Naive thymus-derived CD8-positive, alpha-beta T cell (primary cell): ENCODE data around the gene TAPBP. TPM values are rescaled to one million over a fixed set of nuclear protein-coding genes. Genes with fewer than 3 reads are reported as not detected.
"Not testable (repeated sequence)": the region's sequence is repeated elsewhere in the genome, so short reads cannot be mapped to it uniquely, and the experiment has no call there.

Source experiments
- ATAC-seq, 2 donors: fragments of 150-1000 bp; cut with Tn5 transposase in 1 of 2; sonication (Bioruptor Pico), chemical (Tn5 transposase) in 1 of 2; 1 replicate in 1 of 2; 2 replicates in 1 of 2; pipeline ENCODE4 v1.10.0; 2021; ENCODE audit warnings: mild to moderate bottlenecking in 2 of 2, moderate library complexity in 2 of 2
- POLR2A ChIA-PET: fragments of 350-600 bp; sonication (Branson Sonifier 250); formaldehyde crosslinking; loops from one replicate; lab custom pipeline; 2021; ENCODE audit warnings: antibody characterized with exemption; lab: Charles Lee
- DNase-seq, 10 donors: peaks; one replicate each; pipeline versions ENCODE4 v3.0.0 to v3.0.0-alpha.2; 2020 to 2022
- H3K27ac Mint-ChIP-seq, 10 donors: one replicate each; pipeline ENCODE4 v1.8.0; 2020 to 2022; ENCODE audit warnings: mild to moderate bottlenecking in 10 of 10, mixed read lengths in 10 of 10, moderate library complexity in 4 of 10, inconsistent platforms in 1 of 10
- H3K27me3 Mint-ChIP-seq, 5 donors: one replicate each; pipeline ENCODE4 v1.8.0; 2021 to 2022; ENCODE audit warnings: mixed read lengths in 5 of 5
- H3K36me3 Mint-ChIP-seq, 3 donors: one replicate each; pipeline ENCODE4 v1.8.0; 2020 to 2022; ENCODE audit warnings: mixed read lengths in 3 of 3, mild to moderate bottlenecking in 2 of 3, inconsistent platforms in 1 of 3
- H3K4me1 Mint-ChIP-seq, 4 donors: one replicate each; pipeline ENCODE4 v1.8.0; 2021 to 2022; ENCODE audit warnings: mixed read lengths in 4 of 4
- H3K4me3 Mint-ChIP-seq, 10 donors: one replicate each; pipeline ENCODE4 v1.8.0; 2020 to 2022; ENCODE audit warnings: mild to moderate bottlenecking in 10 of 10, mixed read lengths in 10 of 10, moderate library complexity in 6 of 10, inconsistent platforms in 1 of 10
- H3K9me3 Mint-ChIP-seq, 9 donors: one replicate each; pipeline ENCODE4 v1.8.0; 2020 to 2022; ENCODE audit warnings: mixed read lengths in 9 of 9, mild to moderate bottlenecking in 3 of 9, inconsistent platforms in 1 of 9, moderate library complexity in 1 of 9
- polyA plus RNA-seq, 3 donors: library from polyadenylated mRNA; unstranded; fragments of 300-500 nt; fragmentation: Illumina TruSeq; gene quantifications; one replicate each; pipeline ENCODE4 v1.2.3, GENCODE V29; 2021
- total RNA-seq, 8 experiments: library from RNA in 2 of 8; stranded (reverse) in 2 of 8; gene quantifications; one replicate each; pipeline ENCODE4 v1.2.3 and lab custom pipeline; 2021 to 2026

The TAPBP gene
- total RNA-seq, result 100 to 1,000 TPM; 212 to 215 TPM
- 100 to 1,000 TPM; 259 to 372 (median 327) TPM for polyA plus RNA-seq
- 287 to 522 (median 368) reads per million in 6 experiments for total RNA-seq (lab: John Stamatoyannopoulos, UW)

- no peaks in the 10 kb centered on the region for H3K27me3 Mint-ChIP-seq
- peak; percentile 61 to 66 for ATAC-seq
- POLR2A ChIA-PET, result interaction anchor here (0.9 to 5.3 kb wide), 18 partner anchors 12 to 344 kb away, joined by 3 to 141 read pairs (median 9); partner anchors contain the start of genes B3GALT4, CUTA, PFDN6 and RGL2
- peak within 1 kb of the TSS; percentile 95 to 99 (median 98) for H3K4me3 Mint-ChIP-seq
- H3K4me1 Mint-ChIP-seq, result peaks cover 18 to 71% (median 65%) of the 10 kb centered on the region in 4 donors
- peak; percentile 75 to 92 (median 88) for DNase-seq
- peak within 1 kb of the TSS; percentile 95 to 100 (median 98) for H3K27ac Mint-ChIP-seq
- H3K9me3 Mint-ChIP-seq, result no peaks in the 10 kb centered on the region
- H3K36me3 Mint-ChIP-seq, result peaks cover 0 to 39% (median 9%) of the 10 kb centered on the region in 3 donors
Observed at GRCh38 chr6:33313709-33314514, at the start of gene TAPBP. TSS of gene TAPBP (minus strand) at chr6:33314078. CDS start at chr6:33314041, 37 bp downstream.

- not testable (repeated sequence) for H3K9me3 Mint-ChIP-seq, H3K27me3 Mint-ChIP-seq, ATAC-seq, H3K4me1 Mint-ChIP-seq, H3K36me3 Mint-ChIP-seq, DNase-seq, H3K4me3 Mint-ChIP-seq
- H3K27ac Mint-ChIP-seq, result peak overlapping the region in 1 of 10 donors; percentile 19
- POLR2A ChIA-PET, result interaction anchor here (0.6 kb wide), 1 partner anchor 20 kb away, joined by 3 read pairs; no protein-coding TSS in a partner anchor
Observed at GRCh38 chr6:33363486-33363885, 49.6 kb upstream of the TAPBP start.

- Mint-ChIP-seq H3K4me3 (no peak overlapping the region), H3K4me1 (peaks cover 0 to 4% (median 0%) of the 10 kb centered on the region in 4 donors), H3K27me3 (no peaks in the 10 kb centered on the region), H3K9me3 (no peaks in the 10 kb centered on the region), H3K36me3 (no peaks in the 10 kb centered on the region), H3K27ac (peak overlapping the region in 2 of 10 donors; percentile 30 to 71)
- ATAC-seq (no peak), DNase-seq (no peak)
- POLR2A ChIA-PET, result interaction anchor here (0.6 kb wide), 1 partner anchor 97 kb away, joined by 5 read pairs; no protein-coding TSS in a partner anchor
Observed at GRCh38 chr6:33359331-33359730, 45.5 kb upstream of the TAPBP start.

GRCh38 chr6:33357160-33357871, 43.4 kb upstream of the TAPBP start:
- DNase-seq, H3K9me3 Mint-ChIP-seq, H3K27me3 Mint-ChIP-seq, H3K36me3 Mint-ChIP-seq, ATAC-seq, H3K4me1 Mint-ChIP-seq, H3K4me3 Mint-ChIP-seq: not testable (repeated sequence)
- H3K27ac Mint-ChIP-seq, result peak overlapping the region in 1 of 10 donors; percentile 11
- POLR2A ChIA-PET, result interaction anchor here (0.9 kb wide), 1 partner anchor 12 kb away, joined by 3 read pairs; no protein-coding TSS in a partner anchor

- ATAC-seq, result no peak
- Mint-ChIP-seq H3K27me3 (no peaks in the 10 kb centered on the region), H3K27ac (peak overlapping the region in 2 of 10 donors; percentile 64 to 71), H3K36me3 (no peaks in the 10 kb centered on the region), H3K4me1 (peaks cover 0 to 4% (median under 1%) of the 10 kb centered on the region in 4 donors), H3K4me3 (no peak overlapping the region), H3K9me3 (no peaks in the 10 kb centered on the region)
- DNase-seq, result no peak
- POLR2A ChIA-PET, result interaction anchor here (0.9 kb wide), 1 partner anchor 11 kb away, joined by 3 read pairs; no protein-coding TSS in a partner anchor
Observed at GRCh38 chr6:33356295-33356694, 42.4 kb upstream of the TAPBP start.

- H3K9me3 Mint-ChIP-seq, H3K27me3 Mint-ChIP-seq, DNase-seq, ATAC-seq, H3K36me3 Mint-ChIP-seq, H3K4me3 Mint-ChIP-seq, POLR2A ChIA-PET, H3K4me1 Mint-ChIP-seq: not testable (repeated sequence)
- peak overlapping the region in 3 of 10 donors; percentile 64 to 89 (median 74) for H3K27ac Mint-ChIP-seq
Observed at GRCh38 chr6:33355860-33356259, 42.0 kb upstream of the TAPBP start.

GRCh38 chr6:33347816-33348215, 33.9 kb upstream of the TAPBP start:
- H3K36me3 Mint-ChIP-seq, result no peaks in the 10 kb centered on the region
- ATAC-seq, result no peak
- POLR2A ChIA-PET, result interaction anchor here (0.6 to 1.1 kb wide), 2 partner anchors 35 to 39 kb away, joined by 3 read pairs; partner anchors contain the start of gene TAPBP
- H3K4me1 Mint-ChIP-seq, result peaks cover 28 to 45% (median 39%) of the 10 kb centered on the region in 4 donors
- H3K27ac Mint-ChIP-seq, result peak overlapping the region in 3 of 10 donors; percentile 10 to 68 (median 21)
- H3K27me3 Mint-ChIP-seq, result no peaks in the 10 kb centered on the region
- H3K4me3 Mint-ChIP-seq, result no peak overlapping the region
- H3K9me3 Mint-ChIP-seq, result peaks cover 0 to 2% (median 0%) of the 10 kb centered on the region in 9 donors
- no peak for DNase-seq

- not testable (repeated sequence) for H3K36me3 Mint-ChIP-seq, ATAC-seq, DNase-seq, H3K27me3 Mint-ChIP-seq, H3K9me3 Mint-ChIP-seq
- peaks cover 28 to 47% (median 42%) of the 10 kb centered on the region in 4 donors for H3K4me1 Mint-ChIP-seq
- H3K27ac Mint-ChIP-seq, result peak overlapping the region in 6 of 10 donors; percentile 21 to 99 (median 70)
- POLR2A ChIA-PET, result interaction anchor here (0.6 to 1.1 kb wide), 2 partner anchors 34 to 38 kb away, joined by 3 read pairs; partner anchors contain the start of gene TAPBP
- H3K4me3 Mint-ChIP-seq, result peak overlapping the region in 2 of 10 donors; percentile 2 to 33
Observed at GRCh38 chr6:33346972-33347371, 33.1 kb upstream of the TAPBP start.

GRCh38 chr6:33344701-33345697, 31.1 kb upstream of the TAPBP start:
- Mint-ChIP-seq H3K9me3 (peaks cover 0 to 2% (median 0%) of the 10 kb centered on the region in 9 donors), H3K27ac (peak overlapping the region; percentile 91 to 99 (median 96)), H3K4me1 (peaks cover 28 to 54% (median 48%) of the 10 kb centered on the region in 4 donors), H3K36me3 (no peaks in the 10 kb centered on the region), H3K4me3 (peak overlapping the region; percentile 73 to 91 (median 84)), H3K27me3 (no peaks in the 10 kb centered on the region)
- ATAC-seq (peak; percentile 56 to 64), DNase-seq (peak; percentile 46 to 88 (median 74))
- POLR2A ChIA-PET, result interaction anchor here (0.6 to 3.7 kb wide), 33 partner anchors 10 to 491 kb away, joined by 3 to 141 read pairs (median 7); partner anchors contain the start of genes B3GALT4, CUTA, HLA-DMA and KIFC1

- ATAC-seq (peak; percentile 74 to 75), DNase-seq (peak; percentile 30 to 90 (median 74))
- peaks cover 0 to 2% (median 0%) of the 10 kb centered on the region in 9 donors for H3K9me3 Mint-ChIP-seq
- H3K27ac Mint-ChIP-seq, result peak overlapping the region; percentile 91 to 99 (median 96)
- no peaks in the 10 kb centered on the region for H3K36me3 Mint-ChIP-seq
- H3K27me3 Mint-ChIP-seq, result no peaks in the 10 kb centered on the region
- POLR2A ChIA-PET, result interaction anchor here (0.6 to 3.7 kb wide), 33 partner anchors 9 to 499 kb away, joined by 3 to 141 read pairs (median 7); partner anchors contain the start of genes B3GALT4, CUTA, HSD17B8 and KIFC1
- peaks cover 23 to 55% (median 43%) of the 10 kb centered on the region in 4 donors for H3K4me1 Mint-ChIP-seq
- peak overlapping the region; percentile 73 to 91 (median 84) for H3K4me3 Mint-ChIP-seq
Observed at GRCh38 chr6:33343953-33344611, 30.2 kb upstream of the TAPBP start.
